SK-N-SH (cell line): Measurements from ENCODE around the gene DAB1. TPM values are rescaled to one million over a fixed set of nuclear protein-coding genes. Genes with fewer than 3 reads are reported as not detected.

ENCODE experiments used
- CTCF ChIA-PET: fragments of 300-600, 350-600 bp; formaldehyde crosslinking; extraction: SDS; loops from one replicate; lab custom pipeline; 2021; lab: Yijun Ruan, JAX
- POLR2A ChIA-PET: fragments of 350-600 bp; sonication (Branson Sonifier 250); formaldehyde crosslinking; extraction: SDS; loops from one replicate; lab custom pipeline; 2020; ENCODE audit warnings: antibody characterized with exemption, inconsistent platforms; lab: Yijun Ruan, JAX
- DNase-seq: peaks from one replicate; pipeline ENCODE4 v3.0.0; 2012
- H2AFZ ChIP-seq: fragments of 200-600 bp; sonication (generic); 2 replicates; pipeline ENCODE4 v1.8.1; 2016; ENCODE audit warnings: antibody characterized with exemption, mild to moderate bottlenecking, low read depth
- H3F3A ChIP-seq: fragments of 200-600 bp; sonication (generic); replicated peaks from 2 replicates; pipeline ENCODE3; 2016; ENCODE audit warnings: antibody characterized with exemption, mild to moderate bottlenecking; ENCODE audit not compliant: insufficient read depth
- H3K27ac ChIP-seq, 2 experiments: fragments of 200-500 bp in 1 of 2; fragments of 200-600 bp in 1 of 2; sonication (Bioruptor generic) in 1 of 2; sonication (generic), shearing (Covaris generic) in 1 of 2; 2 replicates each; pipeline versions ENCODE4 v1.5.1 to v1.6.1; 2014 to 2016; ENCODE audit warnings: low read depth in 2 of 2, inconsistent platforms in 1 of 2, low read length in 1 of 2, mild to moderate bottlenecking in 1 of 2, mixed read lengths in 1 of 2
- H3K27me3 ChIP-seq: fragments of 200-600 bp; sonication (generic), shearing (Covaris generic); 2 replicates; pipeline ENCODE4 v1.6.1; 2016; ENCODE audit warnings: mixed run types; ENCODE audit not compliant: insufficient read depth
- H3K36me3 ChIP-seq, 2 experiments: fragments of 200-500 bp in 1 of 2; fragments of 200-600 bp in 1 of 2; sonication (Bioruptor generic) in 1 of 2; sonication (generic) in 1 of 2; replicated peaks in 1 of 2; 2 replicates each; pipeline versions ENCODE3 to v1.5.1; 2014 to 2016; ENCODE audit warnings: low read length in 1 of 2, mild to moderate bottlenecking in 1 of 2; ENCODE audit not compliant: insufficient read depth in 2 of 2, control insufficient read depth in 1 of 2
- H3K4me1 ChIP-seq, 2 experiments: fragments of 200-500 bp in 1 of 2; fragments of 200-600 bp in 1 of 2; sonication (Bioruptor generic) in 1 of 2; sonication (generic), shearing (Covaris generic) in 1 of 2; 2 replicates each; pipeline versions ENCODE4 v1.5.1 to v1.6.1; 2014 to 2016; ENCODE audit warnings: low read depth in 1 of 2, low read length in 1 of 2, mixed run types in 1 of 2; ENCODE audit not compliant: insufficient read depth in 2 of 2, control insufficient read depth in 1 of 2
- H3K4me2 ChIP-seq: fragments of 200-600 bp; sonication (generic), shearing (Covaris generic); 2 replicates; pipeline ENCODE4 v1.6.1; 2017; ENCODE audit warnings: mixed run types
- H3K4me3 ChIP-seq, 2 experiments: fragments of 200-500 bp in 1 of 2; fragments of 200-600 bp in 1 of 2; sonication (Bioruptor generic) in 1 of 2; sonication (generic), shearing (Covaris generic) in 1 of 2; 2 replicates each; pipeline versions ENCODE4 v1.5.1 to v1.8.1; 2014 to 2016; ENCODE audit warnings: low read depth in 2 of 2, inconsistent platforms in 1 of 2, low read length in 1 of 2, mild to moderate bottlenecking in 1 of 2, mixed read lengths in 1 of 2, moderate library complexity in 1 of 2
- H3K79me2 ChIP-seq: fragments of 200-600 bp; sonication (generic); 2 replicates; pipeline ENCODE4 v1.8.1; 2017; ENCODE audit warnings: mild to moderate bottlenecking; ENCODE audit not compliant: insufficient read depth
- H3K9ac ChIP-seq: fragments of 200-600 bp; sonication (generic); 2 replicates; pipeline ENCODE4 v1.6.1; 2017; ENCODE audit warnings: mixed run types
- H3K9me2 ChIP-seq: fragments of 200-600 bp; sonication (generic); 2 replicates; pipeline ENCODE4 v1.6.1; 2017; ENCODE audit warnings: mixed run types
- H3K9me3 ChIP-seq: fragments of 200-600 bp; sonication (generic); 2 replicates; pipeline ENCODE4 v1.6.1; 2017; ENCODE audit warnings: mixed run types, mild to moderate bottlenecking, moderate library complexity
- H4K20me1 ChIP-seq: fragments of 200-600 bp; sonication (generic); 2 replicates; pipeline ENCODE4 v1.6.1; 2017; ENCODE audit warnings: mild to moderate bottlenecking, mixed run types; ENCODE audit not compliant: insufficient read depth
- ELF1 ChIP-seq: IDR thresholded peaks from 2 replicates; pipeline ENCODE4 v1.4.0; 2012
- EZH2phosphoT487 ChIP-seq: fragments of 200-600 bp; sonication (generic); IDR thresholded peaks from 2 replicates; pipeline ENCODE4 v1.6.1; 2017; ENCODE audit warnings: low read depth, mixed run types, mild to moderate bottlenecking, antibody characterized with exemption, moderate library complexity, borderline replicate concordance
- FOSL2 ChIP-seq: IDR thresholded peaks from 2 replicates; pipeline ENCODE4 v1.4.0; 2012; ENCODE audit warnings: low read depth, mild to moderate bottlenecking, moderate library complexity, borderline replicate concordance
- FOXM1 ChIP-seq: IDR thresholded peaks from 2 replicates; pipeline ENCODE4 v1.4.0; 2012; ENCODE audit warnings: low read depth, mild to moderate bottlenecking
- JUND ChIP-seq: IDR thresholded peaks from 2 replicates; pipeline ENCODE4 v1.4.0; 2012
- MEF2A ChIP-seq: IDR thresholded peaks from 2 replicates; pipeline ENCODE4 v1.4.0; 2012; ENCODE audit warnings: low read depth, borderline replicate concordance
- NFIC ChIP-seq: IDR thresholded peaks from 2 replicates; pipeline ENCODE4 v1.4.0; 2012; ENCODE audit warnings: borderline replicate concordance
- RAD21 ChIP-seq: IDR thresholded peaks from 2 replicates; pipeline ENCODE4 v1.6.1; 2012; ENCODE audit warnings: mild to moderate bottlenecking, low read length
- RCOR1 ChIP-seq: fragments of 150-350 bp; IDR thresholded peaks from 2 replicates; pipeline ENCODE4 v1.6.1; 2017; ENCODE audit warnings: antibody characterized with exemption, low read length
- RFX5 ChIP-seq: IDR thresholded peaks from 2 replicates; pipeline ENCODE4 v1.6.1; 2012; ENCODE audit warnings: mild to moderate bottlenecking, improper control_type of control experiment, low read length
- SIN3A ChIP-seq: IDR thresholded peaks from 2 replicates; pipeline ENCODE4 v1.6.1; 2012; ENCODE audit warnings: low read depth, mild to moderate bottlenecking, low read length, moderate library complexity, borderline replicate concordance
- SMC3 ChIP-seq: IDR thresholded peaks from 2 replicates; pipeline ENCODE4 v1.6.1; 2012; ENCODE audit warnings: low read depth, low read length, improper control_type of control experiment
- TAF1 ChIP-seq: IDR thresholded peaks from 2 replicates; pipeline ENCODE4 v1.6.1; 2012; ENCODE audit warnings: low read depth, mild to moderate bottlenecking, low read length, moderate library complexity, borderline replicate concordance
- YY1 ChIP-seq: IDR thresholded peaks from 2 replicates; pipeline ENCODE4 v1.4.0; 2012; ENCODE audit warnings: low read depth, mild to moderate bottlenecking
- WGBS: methylation state at CpG from one replicate; pipeline ENCODE4 v1.1.6; 2017; ENCODE audit warnings: low lambda C conversion rate; 5-methylcytosine and 5-hydroxymethylcytosine counted together
- polyA plus RNA-seq, 3 experiments: library from polyadenylated mRNA; depleted of rRNA; stranded (reverse); fragments of >200 nt; gene quantifications; 2 replicates each; pipeline ENCODE4 v1.2.3, GENCODE V29; 2012
- TF ChIP-seq, protein P1 (sequence below): fragments of 150-350 bp; IDR thresholded peaks from 2 replicates; pipeline ENCODE4 v1.6.1; 2016; ENCODE audit warnings: mild to moderate bottlenecking, low read depth, low read length
- TF ChIP-seq, protein P2 (sequence below): fragments of 200-600 bp; sonication (generic); IDR thresholded peaks from 2 replicates; pipeline ENCODE4 v1.6.1; 2017; ENCODE audit warnings: antibody characterized with exemption, mild to moderate bottlenecking, moderate library complexity
- TF ChIP-seq, protein P3 (sequence below): fragments of 150-350 bp; IDR thresholded peaks from 2 replicates; pipeline ENCODE4 v1.6.1; 2017; ENCODE audit warnings: antibody characterized with exemption, low read length, low read depth, borderline replicate concordance
- TF ChIP-seq, protein P4 (sequence below): IDR thresholded peaks from 2 replicates; pipeline ENCODE4 v1.4.0; 2012; ENCODE audit warnings: low read depth, borderline replicate concordance

The DAB1 gene
- polyA plus RNA-seq, 1 of the 3 experiments (the other 2 are of a cell fraction), result 2.9 TPM

DNA sequence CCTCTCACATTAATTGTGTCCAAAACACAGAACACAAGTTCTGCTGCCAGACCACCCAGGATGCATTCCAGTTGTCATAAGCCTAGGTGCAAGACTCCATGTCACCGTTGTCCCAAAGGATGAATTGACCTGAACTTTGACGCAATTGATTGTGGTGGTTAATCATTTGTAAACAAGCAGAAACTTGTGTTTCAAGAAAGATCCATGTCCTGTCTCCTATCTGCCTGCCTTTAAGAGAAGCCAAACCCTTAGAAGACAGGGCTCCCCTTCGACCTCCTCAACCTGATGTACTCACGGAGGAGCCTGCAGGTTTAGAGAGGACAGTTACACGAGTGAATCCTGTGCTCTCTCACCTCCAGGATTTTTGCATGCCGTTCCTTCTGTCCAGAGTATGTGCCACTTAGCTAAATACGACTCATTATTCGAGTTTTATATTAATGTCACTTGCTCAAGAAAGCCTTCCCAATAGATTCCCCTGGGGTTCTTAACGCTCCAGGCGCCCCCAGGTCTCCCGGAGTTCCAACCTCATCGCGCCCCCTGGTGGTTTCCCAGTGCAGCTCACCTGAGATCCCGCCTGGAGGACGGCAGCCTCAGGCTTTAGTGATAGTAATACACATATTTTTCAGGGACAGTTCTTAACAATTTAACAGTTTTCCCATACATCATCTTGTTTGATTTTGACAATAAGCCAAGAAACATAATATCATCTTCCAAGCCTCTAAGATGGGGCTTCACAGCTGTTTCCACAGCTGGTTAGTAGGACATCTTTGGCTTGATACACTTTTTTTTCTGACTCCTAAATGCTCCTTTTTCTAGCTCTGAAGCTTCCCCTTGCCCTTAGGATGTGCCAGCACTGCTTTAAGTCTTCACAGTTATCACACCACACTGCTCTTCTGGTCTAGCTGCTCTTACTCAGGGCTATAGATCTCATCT lies 455.7 kb downstream of the DAB1 start:
- ChIA-PET CTCF (interaction anchor here (0.6 to 1.4 kb wide), 9 partner anchors 14 to 147 kb away, joined by 3 to 5 read pairs (median 3); no protein-coding TSS in a partner anchor), POLR2A (no interaction called here)
- Histone ChIP-seq H3K4me1 (no peaks in the 10 kb centered on the region), H2AFZ (no peak overlapping the region), H4K20me1 (no peaks in the 10 kb centered on the region), H3K9me2 (no peaks in the 10 kb centered on the region), H3K27me3 (no peaks in the 10 kb centered on the region), H3K9ac (no peak overlapping the region), H3K36me3 (no peaks in the 10 kb centered on the region), H3F3A (no peaks in the 10 kb centered on the region), H3K4me3 (no peak overlapping the region; a peak in 1 of 4 replicates), H3K79me2 (no peaks in the 10 kb centered on the region), H3K9me3 (no peaks in the 10 kb centered on the region), H3K4me2 (no peak overlapping the region), H3K27ac (no peak overlapping the region)
- DNase-seq, result peak; percentile 40
- WGBS, result 74% methylated on average over 13 of the region's 15 CpGs
- TF ChIP-seq RAD21 (peak; percentile 36), SMC3 (peak; percentile 25), MEF2A (no peak)
- TF ChIP-seq, protein P1, sequence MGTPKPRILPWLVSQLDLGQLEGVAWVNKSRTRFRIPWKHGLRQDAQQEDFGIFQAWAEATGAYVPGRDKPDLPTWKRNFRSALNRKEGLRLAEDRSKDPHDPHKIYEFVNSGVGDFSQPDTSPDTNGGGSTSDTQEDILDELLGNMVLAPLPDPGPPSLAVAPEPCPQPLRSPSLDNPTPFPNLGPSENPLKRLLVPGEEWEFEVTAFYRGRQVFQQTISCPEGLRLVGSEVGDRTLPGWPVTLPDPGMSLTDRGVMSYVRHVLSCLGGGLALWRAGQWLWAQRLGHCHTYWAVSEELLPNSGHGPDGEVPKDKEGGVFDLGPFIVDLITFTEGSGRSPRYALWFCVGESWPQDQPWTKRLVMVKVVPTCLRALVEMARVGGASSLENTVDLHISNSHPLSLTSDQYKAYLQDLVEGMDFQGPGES, result no peak
- TF ChIP-seq, protein P2, sequence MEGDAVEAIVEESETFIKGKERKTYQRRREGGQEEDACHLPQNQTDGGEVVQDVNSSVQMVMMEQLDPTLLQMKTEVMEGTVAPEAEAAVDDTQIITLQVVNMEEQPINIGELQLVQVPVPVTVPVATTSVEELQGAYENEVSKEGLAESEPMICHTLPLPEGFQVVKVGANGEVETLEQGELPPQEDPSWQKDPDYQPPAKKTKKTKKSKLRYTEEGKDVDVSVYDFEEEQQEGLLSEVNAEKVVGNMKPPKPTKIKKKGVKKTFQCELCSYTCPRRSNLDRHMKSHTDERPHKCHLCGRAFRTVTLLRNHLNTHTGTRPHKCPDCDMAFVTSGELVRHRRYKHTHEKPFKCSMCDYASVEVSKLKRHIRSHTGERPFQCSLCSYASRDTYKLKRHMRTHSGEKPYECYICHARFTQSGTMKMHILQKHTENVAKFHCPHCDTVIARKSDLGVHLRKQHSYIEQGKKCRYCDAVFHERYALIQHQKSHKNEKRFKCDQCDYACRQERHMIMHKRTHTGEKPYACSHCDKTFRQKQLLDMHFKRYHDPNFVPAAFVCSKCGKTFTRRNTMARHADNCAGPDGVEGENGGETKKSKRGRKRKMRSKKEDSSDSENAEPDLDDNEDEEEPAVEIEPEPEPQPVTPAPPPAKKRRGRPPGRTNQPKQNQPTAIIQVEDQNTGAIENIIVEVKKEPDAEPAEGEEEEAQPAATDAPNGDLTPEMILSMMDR, result peak; percentile 62

DNA sequence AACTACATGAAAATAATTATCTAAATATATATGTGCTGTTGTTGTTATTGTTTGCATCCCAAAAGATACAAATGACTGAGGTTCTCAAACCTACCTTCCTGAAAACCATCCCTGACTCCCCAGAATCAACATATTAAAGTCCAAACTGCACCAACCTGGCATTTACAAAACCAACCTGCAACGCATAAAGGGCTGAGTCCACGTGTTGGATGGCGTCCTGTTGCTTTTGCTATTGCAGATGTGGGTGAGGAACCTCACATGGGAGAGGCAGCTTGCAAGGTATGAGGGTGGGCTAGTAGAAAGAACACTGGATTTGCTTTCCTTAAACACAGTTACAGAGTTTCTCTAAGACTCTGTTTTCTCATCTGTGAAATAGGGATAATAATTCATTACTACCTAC lies 456.5 kb downstream of the DAB1 start:
- H4K20me1 ChIP-seq, result no peaks in the 10 kb centered on the region
- H3K9ac ChIP-seq, result no peak overlapping the region
- no peaks in the 10 kb centered on the region for H3K9me2 ChIP-seq
- WGBS, result 79% methylated on average over 3 of the region's 3 CpGs
- CTCF ChIA-PET, result interaction anchor here (1.4 kb wide), 1 partner anchor 146 kb away, joined by 5 read pairs; no protein-coding TSS in a partner anchor
- H3K27ac ChIP-seq, result no peak overlapping the region
- no peaks in the 10 kb centered on the region for H3K79me2 ChIP-seq
- no peaks in the 10 kb centered on the region for H3K36me3 ChIP-seq
- H2AFZ ChIP-seq, result no peak overlapping the region
- POLR2A ChIA-PET, result no interaction called here
- no peak overlapping the region for H3K4me2 ChIP-seq
- no peaks in the 10 kb centered on the region for H3K9me3 ChIP-seq
- DNase-seq, result no peak
- no peaks in the 10 kb centered on the region for H3K27me3 ChIP-seq
- TF ChIP-seq, protein P3, sequence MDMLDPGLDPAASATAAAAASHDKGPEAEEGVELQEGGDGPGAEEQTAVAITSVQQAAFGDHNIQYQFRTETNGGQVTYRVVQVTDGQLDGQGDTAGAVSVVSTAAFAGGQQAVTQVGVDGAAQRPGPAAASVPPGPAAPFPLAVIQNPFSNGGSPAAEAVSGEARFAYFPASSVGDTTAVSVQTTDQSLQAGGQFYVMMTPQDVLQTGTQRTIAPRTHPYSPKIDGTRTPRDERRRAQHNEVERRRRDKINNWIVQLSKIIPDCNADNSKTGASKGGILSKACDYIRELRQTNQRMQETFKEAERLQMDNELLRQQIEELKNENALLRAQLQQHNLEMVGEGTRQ, result no peak
- TF ChIP-seq, protein P2, result no peak
- TF ChIP-seq ELF1 (no peak), YY1 (no peak), SIN3A (no peak), FOSL2 (no peak), MEF2A (no peak), NFIC (no peak), RAD21 (no peak), RCOR1 (no peak), JUND (no peak), RFX5 (no peak), TAF1 (no peak), FOXM1 (no peak), SMC3 (no peak), EZH2phosphoT487 (no peak)
- TF ChIP-seq, protein P4, sequence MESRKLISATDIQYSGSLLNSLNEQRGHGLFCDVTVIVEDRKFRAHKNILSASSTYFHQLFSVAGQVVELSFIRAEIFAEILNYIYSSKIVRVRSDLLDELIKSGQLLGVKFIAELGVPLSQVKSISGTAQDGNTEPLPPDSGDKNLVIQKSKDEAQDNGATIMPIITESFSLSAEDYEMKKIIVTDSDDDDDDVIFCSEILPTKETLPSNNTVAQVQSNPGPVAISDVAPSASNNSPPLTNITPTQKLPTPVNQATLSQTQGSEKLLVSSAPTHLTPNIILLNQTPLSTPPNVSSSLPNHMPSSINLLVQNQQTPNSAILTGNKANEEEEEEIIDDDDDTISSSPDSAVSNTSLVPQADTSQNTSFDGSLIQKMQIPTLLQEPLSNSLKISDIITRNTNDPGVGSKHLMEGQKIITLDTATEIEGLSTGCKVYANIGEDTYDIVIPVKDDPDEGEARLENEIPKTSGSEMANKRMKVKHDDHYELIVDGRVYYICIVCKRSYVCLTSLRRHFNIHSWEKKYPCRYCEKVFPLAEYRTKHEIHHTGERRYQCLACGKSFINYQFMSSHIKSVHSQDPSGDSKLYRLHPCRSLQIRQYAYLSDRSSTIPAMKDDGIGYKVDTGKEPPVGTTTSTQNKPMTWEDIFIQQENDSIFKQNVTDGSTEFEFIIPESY, result no peak
- no peaks in the 10 kb centered on the region for H3F3A ChIP-seq
- H3K4me3 ChIP-seq, result no peak overlapping the region
- no peaks in the 10 kb centered on the region for H3K4me1 ChIP-seq
